Activated naive CD4-positive, alpha-beta T cell treated with anti-CD3 and anti-CD28 coated beads, Interleukin-2, amount 10 ng/mL, durations not matched to agents 7 days and 5 days (primary cell): ENCODE results near the gene SLC36A3.

Experiments
- CTCF ChIA-PET: fragments of 350-600 bp; sonication (Branson Sonifier 250); formaldehyde crosslinking; loops from one replicate; lab custom pipeline; 2021; ENCODE audit warnings: antibody characterized with exemption; lab: Charles Lee
- DNase-seq: peaks from one replicate; pipeline ENCODE4 v3.0.0-alpha.2; 2020
- H3K27ac Mint-ChIP-seq: one replicate; pipeline ENCODE4 v1.8.0; 2021; ENCODE audit warnings: mild to moderate bottlenecking, moderate library complexity, mixed read lengths
- H3K27me3 Mint-ChIP-seq: one replicate; pipeline ENCODE4 v1.8.0; 2021; ENCODE audit warnings: mild to moderate bottlenecking, mixed read lengths
- H3K36me3 Mint-ChIP-seq: one replicate; pipeline ENCODE4 v1.8.0; 2021; ENCODE audit warnings: mixed read lengths
- H3K4me1 Mint-ChIP-seq: one replicate; pipeline ENCODE4 v1.8.0; 2021; ENCODE audit warnings: mixed read lengths
- H3K4me3 Mint-ChIP-seq: one replicate; pipeline ENCODE4 v1.8.0; 2021; ENCODE audit warnings: mild to moderate bottlenecking, moderate library complexity, mixed read lengths
- H3K9me3 Mint-ChIP-seq: one replicate; pipeline ENCODE4 v1.8.0; 2021; ENCODE audit warnings: mixed read lengths

The SLC36A3 gene

GRCh38 chr5:151288180-151288579 is 15.4 kb downstream of the SLC36A3 start:
- Mint-ChIP-seq H3K36me3 (no peaks in the 10 kb centered on the region), H3K4me3 (no peak overlapping the region), H3K4me1 (no peaks in the 10 kb centered on the region), H3K27ac (no peak overlapping the region), H3K27me3 (peaks cover 7% of the 10 kb centered on the region), H3K9me3 (no peaks in the 10 kb centered on the region)
- CTCF ChIA-PET: interaction anchor here (0.7 to 1.2 kb wide), 2 partner anchors 28 to 364 kb away, joined by 3 read pairs; no protein-coding TSS in a partner anchor
- no peak for DNase-seq

GRCh38 chr5:151286246-151286645 is 17.3 kb downstream of the SLC36A3 start:
- CTCF ChIA-PET: no interaction called here
- Mint-ChIP-seq H3K9me3 (no peaks in the 10 kb centered on the region), H3K27ac (no peak overlapping the region), H3K27me3 (peaks cover 7% of the 10 kb centered on the region), H3K4me3 (no peak overlapping the region), H3K36me3 (no peaks in the 10 kb centered on the region), H3K4me1 (no peaks in the 10 kb centered on the region)
- DNase-seq: no peak

DNA sequence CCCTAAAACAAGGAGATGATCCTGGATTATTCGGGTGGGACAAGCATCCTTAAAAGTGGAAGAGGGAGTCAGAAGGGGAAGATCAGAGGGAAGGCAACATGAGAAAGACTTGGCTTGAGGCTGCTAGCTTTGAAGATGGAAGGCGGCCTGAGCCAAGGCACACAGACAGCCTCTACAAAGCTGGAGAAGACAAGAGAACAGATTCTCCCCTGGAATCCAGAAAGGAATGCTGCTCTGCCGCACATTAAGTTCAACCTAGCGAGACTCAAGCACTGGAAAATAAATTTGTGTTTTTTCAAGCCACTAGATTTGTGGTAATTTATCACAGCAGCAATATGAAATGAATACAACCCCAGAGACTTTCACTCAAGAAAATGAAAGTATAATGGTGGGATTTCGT is 17.9 kb downstream of the SLC36A3 start:
- CTCF ChIA-PET: no interaction called here
- H3K27ac Mint-ChIP-seq: no peak overlapping the region
- peaks cover 10% of the 10 kb centered on the region for H3K27me3 Mint-ChIP-seq
- H3K4me1 Mint-ChIP-seq: no peaks in the 10 kb centered on the region
- H3K9me3 Mint-ChIP-seq: no peaks in the 10 kb centered on the region
- H3K36me3 Mint-ChIP-seq: no peaks in the 10 kb centered on the region
- DNase-seq: no peak
- H3K4me3 Mint-ChIP-seq: no peak overlapping the region

DNA sequence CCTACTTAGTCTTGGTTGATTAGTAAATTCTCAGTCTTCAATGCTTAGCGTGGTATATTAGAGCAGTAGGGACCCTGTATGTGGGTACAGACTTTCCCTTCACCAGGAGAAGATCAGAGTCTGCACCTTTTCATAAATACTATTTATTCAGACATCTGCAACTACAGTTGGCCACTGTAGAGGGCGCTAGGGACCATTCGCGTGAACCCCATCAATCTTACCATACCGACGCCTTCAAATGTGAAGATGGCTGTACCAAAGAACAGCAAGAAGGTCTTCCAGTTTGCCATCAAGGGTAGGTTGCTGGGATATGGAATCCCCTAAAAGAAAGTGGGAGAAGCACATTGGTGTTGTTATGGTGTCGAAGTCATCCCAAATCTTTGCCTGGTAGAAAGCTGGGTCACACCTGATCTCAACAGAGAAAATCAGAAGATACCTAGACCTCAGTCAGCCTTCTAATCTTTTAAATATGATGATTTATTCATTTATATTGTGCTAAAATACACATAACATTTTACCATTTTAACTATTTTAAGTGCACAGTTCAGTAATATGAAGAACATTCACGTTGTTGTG is 19.1 kb downstream of the SLC36A3 start:
- DNase-seq: no peak
- Mint-ChIP-seq H3K27me3 (peaks cover 10% of the 10 kb centered on the region), H3K4me1 (no peaks in the 10 kb centered on the region), H3K9me3 (no peaks in the 10 kb centered on the region), H3K4me3 (no peak overlapping the region), H3K36me3 (no peaks in the 10 kb centered on the region), H3K27ac (no peak overlapping the region)
- CTCF ChIA-PET: no interaction called here

DNA sequence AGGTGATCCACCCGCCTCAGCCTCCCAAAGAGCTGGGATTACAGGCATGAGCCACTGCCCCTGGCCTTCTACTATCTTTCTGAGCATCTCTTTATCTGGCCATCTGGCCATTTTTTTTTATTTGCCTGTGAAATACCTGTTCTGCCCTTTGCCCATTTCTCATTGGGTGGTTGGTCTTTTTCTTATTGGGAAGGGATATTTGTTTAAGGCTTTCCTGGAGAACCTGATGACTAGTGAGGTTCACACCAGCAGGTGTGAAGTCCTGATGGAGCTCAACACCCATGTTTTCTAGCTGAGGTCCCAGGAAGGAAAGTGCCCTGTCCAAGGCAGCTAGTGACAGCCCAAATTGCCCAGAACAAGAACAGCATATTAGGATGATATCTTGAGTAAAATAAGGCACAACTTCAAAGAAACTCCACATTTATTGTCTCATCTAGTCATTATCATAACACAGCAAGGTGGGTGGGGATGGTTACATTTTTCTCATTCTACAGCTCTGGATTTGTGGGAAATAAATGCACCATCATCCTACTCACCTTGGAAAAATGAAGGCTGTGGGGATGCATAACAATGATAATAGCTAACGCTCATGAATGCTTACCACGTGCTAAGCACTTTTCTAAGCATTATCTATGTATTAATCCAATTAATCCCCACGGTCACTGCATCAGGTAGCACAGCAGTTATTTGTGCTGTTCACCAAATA is 20.3 kb downstream of the SLC36A3 start:
- Mint-ChIP-seq H3K4me1 (no peaks in the 10 kb centered on the region), H3K4me3 (no peak overlapping the region), H3K27me3 (peaks cover 10% of the 10 kb centered on the region), H3K36me3 (no peaks in the 10 kb centered on the region), H3K27ac (no peak overlapping the region), H3K9me3 (no peaks in the 10 kb centered on the region)
- CTCF ChIA-PET: interaction anchor here (1.0 to 1.4 kb wide), 2 partner anchors 19 to 215 kb away, joined by 3 read pairs; no protein-coding TSS in a partner anchor
- DNase-seq: no peak

DNA sequence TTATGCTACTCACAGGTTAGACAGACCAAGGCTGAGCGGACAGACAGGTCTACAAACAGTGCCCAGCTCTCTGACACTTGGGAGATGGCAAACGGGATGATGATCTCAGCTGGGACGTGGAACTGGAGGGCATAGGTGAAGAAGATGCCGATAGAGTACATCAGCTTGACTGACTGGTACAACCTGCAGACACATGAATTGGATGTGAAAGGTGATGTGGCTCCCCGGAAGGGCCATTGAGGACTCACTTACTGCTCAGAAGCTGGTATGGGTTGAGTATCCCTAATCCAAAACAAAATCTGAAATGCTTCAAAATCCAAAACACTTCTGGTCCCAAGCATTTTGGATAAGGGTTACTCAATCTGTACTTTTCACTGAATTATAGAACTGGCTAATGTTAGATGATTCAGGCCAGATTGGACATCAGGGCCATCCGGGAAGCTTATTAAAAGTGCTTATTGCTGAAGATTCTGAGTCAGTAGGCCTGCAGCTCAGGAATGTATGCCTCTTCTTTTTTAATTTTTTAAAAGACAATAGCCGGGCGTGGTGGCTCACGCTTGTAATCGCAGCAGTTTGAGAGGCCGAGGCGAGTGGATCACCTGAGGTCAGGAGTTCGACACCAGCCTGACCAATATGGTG is 22.4 kb downstream of the SLC36A3 start:
- DNase-seq: no peak
- Mint-ChIP-seq H3K36me3 (no peaks in the 10 kb centered on the region), H3K27me3 (peaks cover 13% of the 10 kb centered on the region), H3K9me3 (no peaks in the 10 kb centered on the region), H3K4me1 (no peaks in the 10 kb centered on the region), H3K4me3 (no peak overlapping the region), H3K27ac (no peak overlapping the region)
- CTCF ChIA-PET: interaction anchor here (1.8 kb wide), 1 partner anchor 35 kb away, joined by 6 read pairs; no protein-coding TSS in a partner anchor

GRCh38 chr5:151280443-151280842 is 23.1 kb downstream of the SLC36A3 start:
- H3K4me3 Mint-ChIP-seq: no peak overlapping the region
- no peak for DNase-seq
- no peaks in the 10 kb centered on the region for H3K9me3 Mint-ChIP-seq
- H3K27ac Mint-ChIP-seq: no peak overlapping the region
- no peaks in the 10 kb centered on the region for H3K4me1 Mint-ChIP-seq
- H3K27me3 Mint-ChIP-seq: peaks cover 13% of the 10 kb centered on the region
- CTCF ChIA-PET: interaction anchor here (1.8 kb wide), 1 partner anchor 36 kb away, joined by 6 read pairs; no protein-coding TSS in a partner anchor
- no peaks in the 10 kb centered on the region for H3K36me3 Mint-ChIP-seq

GRCh38 chr5:151278845-151279244 is 24.7 kb downstream of the SLC36A3 start:
- peaks cover 10% of the 10 kb centered on the region for H3K27me3 Mint-ChIP-seq
- H3K4me3 Mint-ChIP-seq: no peak overlapping the region
- no peaks in the 10 kb centered on the region for H3K36me3 Mint-ChIP-seq
- CTCF ChIA-PET: interaction anchor here (0.9 to 1.2 kb wide), 2 partner anchors 100 to 347 kb away, joined by 3 to 4 read pairs; no protein-coding TSS in a partner anchor
- H3K27ac Mint-ChIP-seq: no peak overlapping the region
- H3K9me3 Mint-ChIP-seq: no peaks in the 10 kb centered on the region
- DNase-seq: no peak
- H3K4me1 Mint-ChIP-seq: no peaks in the 10 kb centered on the region

GRCh38 chr5:151275803-151276202 is 27.8 kb downstream of the SLC36A3 start:
- H3K27ac Mint-ChIP-seq: no peak overlapping the region
- peaks cover 4% of the 10 kb centered on the region for H3K27me3 Mint-ChIP-seq
- no peaks in the 10 kb centered on the region for H3K4me1 Mint-ChIP-seq
- no peak for DNase-seq
- CTCF ChIA-PET: no interaction called here
- no peaks in the 10 kb centered on the region for H3K36me3 Mint-ChIP-seq
- no peaks in the 10 kb centered on the region for H3K9me3 Mint-ChIP-seq
- no peak overlapping the region for H3K4me3 Mint-ChIP-seq

DNA sequence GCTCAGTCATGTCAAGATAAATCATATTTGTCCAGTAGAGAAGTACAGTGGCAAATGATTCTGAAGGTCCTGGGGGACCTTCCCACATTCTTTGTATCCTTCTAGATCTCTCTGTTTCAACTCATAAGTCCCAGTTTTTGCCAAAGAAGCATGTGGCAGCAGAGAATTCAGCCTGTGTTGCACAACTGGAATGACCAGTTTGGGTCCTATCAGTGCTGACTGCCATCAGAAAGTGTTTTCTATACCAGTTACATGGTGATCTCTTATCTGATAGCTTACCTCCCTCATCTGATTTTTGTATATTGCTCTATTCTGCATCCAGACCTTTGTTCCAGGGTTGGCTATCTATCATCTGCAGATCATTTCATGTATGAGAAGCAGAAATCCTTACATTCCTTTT is 28.9 kb downstream of the SLC36A3 start:
- DNase-seq: no peak
- no peak overlapping the region for H3K27ac Mint-ChIP-seq
- no peaks in the 10 kb centered on the region for H3K9me3 Mint-ChIP-seq
- H3K36me3 Mint-ChIP-seq: no peaks in the 10 kb centered on the region
- H3K27me3 Mint-ChIP-seq: peaks cover 3% of the 10 kb centered on the region
- H3K4me1 Mint-ChIP-seq: no peaks in the 10 kb centered on the region
- CTCF ChIA-PET: interaction anchor here (0.6 kb wide), 1 partner anchor 473 kb away, joined by 3 read pairs; no protein-coding TSS in a partner anchor
- no peak overlapping the region for H3K4me3 Mint-ChIP-seq

- no peak overlapping the region for H3K4me3 Mint-ChIP-seq
- H3K27ac Mint-ChIP-seq: no peak overlapping the region
- CTCF ChIA-PET: no interaction called here
- H3K4me1 Mint-ChIP-seq: no peaks in the 10 kb centered on the region
- no peaks in the 10 kb centered on the region for H3K27me3 Mint-ChIP-seq
- no peak for DNase-seq
- no peaks in the 10 kb centered on the region for H3K9me3 Mint-ChIP-seq
- peaks cover 13% of the 10 kb centered on the region for H3K36me3 Mint-ChIP-seq
These were observed 32.2 kb downstream of the SLC36A3 start for GRCh38 chr5:151271336-151271735.

- CTCF ChIA-PET: no interaction called here
- H3K4me1 Mint-ChIP-seq: no peaks in the 10 kb centered on the region
- H3K27me3 Mint-ChIP-seq: no peaks in the 10 kb centered on the region
- no peak overlapping the region for H3K4me3 Mint-ChIP-seq
- no peak for DNase-seq
- no peaks in the 10 kb centered on the region for H3K9me3 Mint-ChIP-seq
- peaks cover 17% of the 10 kb centered on the region for H3K36me3 Mint-ChIP-seq
- H3K27ac Mint-ChIP-seq: no peak overlapping the region
These were observed 33.0 kb downstream of the SLC36A3 start for GRCh38 chr5:151270599-151270998.

GRCh38 chr5:151267491-151268260 is 35.9 kb downstream of the SLC36A3 start:
- Mint-ChIP-seq H3K27ac (no peak overlapping the region), H3K4me3 (no peak overlapping the region), H3K27me3 (no peaks in the 10 kb centered on the region), H3K36me3 (peaks cover 29% of the 10 kb centered on the region), H3K4me1 (peaks cover 8% of the 10 kb centered on the region), H3K9me3 (no peaks in the 10 kb centered on the region)
- DNase-seq: no peak
- CTCF ChIA-PET: no interaction called here

DNA sequence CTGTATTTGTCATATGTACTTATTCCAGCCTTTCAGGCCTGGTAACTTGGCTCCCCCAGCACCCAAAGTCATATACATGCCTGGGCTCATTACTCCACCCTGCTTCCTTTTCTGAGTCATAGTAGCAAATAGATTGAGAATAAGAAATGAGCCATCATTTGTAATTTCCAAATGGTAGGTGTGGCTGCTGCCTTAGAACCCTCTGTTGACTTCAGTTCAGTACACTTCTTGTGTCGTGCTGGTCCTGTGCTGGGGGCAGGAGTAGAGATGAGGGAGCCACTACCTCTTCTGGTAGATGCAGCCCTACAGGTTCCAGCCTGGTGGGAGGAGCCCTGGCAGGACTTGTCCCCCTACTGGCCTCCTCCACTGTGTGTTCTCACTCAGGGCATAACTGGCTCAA is 39.5 kb downstream of the SLC36A3 start:
- no peak overlapping the region for H3K4me3 Mint-ChIP-seq

More for the DNA sequence above, 39.5 kb downstream of the SLC36A3 start:
- Mint-ChIP-seq H3K27me3 (no peaks in the 10 kb centered on the region), H3K27ac (no peak overlapping the region), H3K4me1 (peaks cover 8% of the 10 kb centered on the region), H3K36me3 (peaks cover 39% of the 10 kb centered on the region), H3K9me3 (no peaks in the 10 kb centered on the region)
- CTCF ChIA-PET: interaction anchor here (1.1 to 1.3 kb wide), 2 partner anchors 52 to 99 kb away, joined by 4 to 5 read pairs; no protein-coding TSS in a partner anchor
- no peak for DNase-seq
